NB4 (cell line): ENCODE results near the gene METTL26.

Experiments
- MYC ChIP-seq: IDR thresholded peaks from 2 replicates; pipeline ENCODE4 v1.6.1; 2011; ENCODE audit warnings: low read depth, low read length
- POLR2A ChIP-seq: IDR thresholded peaks from 2 replicates; pipeline ENCODE4 v1.6.1; 2011; ENCODE audit warnings: mild to moderate bottlenecking; ENCODE audit not compliant: insufficient read length; ENCODE audit errors: extremely low read depth
- TF ChIP-seq, protein P1 (sequence below): IDR thresholded peaks from one replicate; pipeline ENCODE4 v1.5.1; 2012; ENCODE audit warnings: low read depth, low read length

DNA sequence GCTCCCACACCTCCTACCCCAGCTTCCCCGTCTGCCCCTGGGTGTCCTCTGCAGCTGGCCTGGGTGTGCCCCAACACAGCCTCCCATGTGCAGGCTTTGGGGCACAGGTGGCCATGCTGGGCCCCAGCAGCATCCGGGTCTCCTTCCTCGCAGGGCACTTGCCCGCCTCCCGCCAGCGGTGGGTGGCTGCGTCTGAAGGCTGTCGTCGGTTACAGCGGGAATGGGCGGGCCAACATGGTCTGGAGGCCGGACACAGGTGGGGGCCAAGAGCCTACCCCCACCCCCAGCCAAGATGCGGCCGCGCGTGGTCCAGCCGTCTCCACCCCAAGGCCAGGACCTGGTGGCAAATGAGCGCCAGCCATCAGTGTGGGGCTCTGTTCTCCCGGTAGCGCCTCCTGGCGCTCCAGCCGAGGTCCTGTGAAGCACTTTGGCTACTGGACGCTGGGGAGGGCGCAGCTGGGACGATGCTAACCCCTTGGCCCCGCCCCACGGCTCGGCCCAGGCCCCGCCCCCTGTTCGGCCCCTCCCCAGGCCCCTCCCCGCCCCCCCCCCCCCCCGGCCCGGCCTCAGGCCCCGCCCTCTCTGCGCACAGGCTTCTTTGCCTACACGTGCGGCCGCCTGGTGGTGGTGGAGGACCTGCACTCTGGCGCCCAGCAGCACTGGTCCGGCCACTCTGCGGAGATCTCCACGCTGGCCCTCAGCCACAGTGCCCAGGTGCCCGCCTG is 24.5 kb upstream of the METTL26 start:
- TF ChIP-seq, protein P1, sequence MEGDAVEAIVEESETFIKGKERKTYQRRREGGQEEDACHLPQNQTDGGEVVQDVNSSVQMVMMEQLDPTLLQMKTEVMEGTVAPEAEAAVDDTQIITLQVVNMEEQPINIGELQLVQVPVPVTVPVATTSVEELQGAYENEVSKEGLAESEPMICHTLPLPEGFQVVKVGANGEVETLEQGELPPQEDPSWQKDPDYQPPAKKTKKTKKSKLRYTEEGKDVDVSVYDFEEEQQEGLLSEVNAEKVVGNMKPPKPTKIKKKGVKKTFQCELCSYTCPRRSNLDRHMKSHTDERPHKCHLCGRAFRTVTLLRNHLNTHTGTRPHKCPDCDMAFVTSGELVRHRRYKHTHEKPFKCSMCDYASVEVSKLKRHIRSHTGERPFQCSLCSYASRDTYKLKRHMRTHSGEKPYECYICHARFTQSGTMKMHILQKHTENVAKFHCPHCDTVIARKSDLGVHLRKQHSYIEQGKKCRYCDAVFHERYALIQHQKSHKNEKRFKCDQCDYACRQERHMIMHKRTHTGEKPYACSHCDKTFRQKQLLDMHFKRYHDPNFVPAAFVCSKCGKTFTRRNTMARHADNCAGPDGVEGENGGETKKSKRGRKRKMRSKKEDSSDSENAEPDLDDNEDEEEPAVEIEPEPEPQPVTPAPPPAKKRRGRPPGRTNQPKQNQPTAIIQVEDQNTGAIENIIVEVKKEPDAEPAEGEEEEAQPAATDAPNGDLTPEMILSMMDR, result no peak
- TF ChIP-seq POLR2A (no peak), MYC (no peak)
